HG03196 (cell line): ENCODE measurements around the gene PLSCR4.

Source experiments
- ATAC-seq: cut with Tn5 transposase; IDR thresholded peaks from one replicate; pipeline ENCODE4 v1.9.1; 2021; ENCODE audit not compliant: unreplicated experiment

Gene PLSCR4

GRCh38 chr3:146196789-146197188 is 54.1 kb downstream of the PLSCR4 start:
- no peak for ATAC-seq

GRCh38 chr3:146195605-146196004 is 55.3 kb downstream of the PLSCR4 start:
- no peak for ATAC-seq

GRCh38 chr3:146195030-146195429 is 55.9 kb downstream of the PLSCR4 start:
- ATAC-seq, result no peak

GRCh38 chr3:146191051-146191450 is 59.9 kb downstream of the PLSCR4 start:
- ATAC-seq, result no peak

GRCh38 chr3:146189519-146190173 is 61.3 kb downstream of the PLSCR4 start:
- peak; percentile 94 for ATAC-seq

- ATAC-seq, result no peak
These were observed 63.5 kb downstream of the PLSCR4 start for GRCh38 chr3:146187334-146187950.

- ATAC-seq, result no peak
These were observed 66.5 kb downstream of the PLSCR4 start for GRCh38 chr3:146184241-146185015.

GRCh38 chr3:146181216-146181615 is 69.7 kb downstream of the PLSCR4 start:
- ATAC-seq, result no peak

- no peak for ATAC-seq
These were observed 70.5 kb downstream of the PLSCR4 start for GRCh38 chr3:146180376-146180775.

GRCh38 chr3:146178006-146178689 is 72.8 kb downstream of the PLSCR4 start:
- no peak for ATAC-seq

GRCh38 chr3:146177519-146177918 is 73.4 kb downstream of the PLSCR4 start:
- ATAC-seq, result no peak

- no peak for ATAC-seq
These were observed 73.8 kb downstream of the PLSCR4 start for GRCh38 chr3:146177072-146177471.

- no peak for ATAC-seq
These were observed 78.3 kb downstream of the PLSCR4 start for GRCh38 chr3:146172586-146172985.

- ATAC-seq, result no peak
These were observed 80.3 kb downstream of the PLSCR4 start for GRCh38 chr3:146170591-146170990.

GRCh38 chr3:146169891-146170290 is 81.0 kb downstream of the PLSCR4 start:
- no peak for ATAC-seq

- no peak for ATAC-seq
These were observed 84.1 kb downstream of the PLSCR4 start for GRCh38 chr3:146166826-146167225.

GRCh38 chr3:146166415-146166821 is 84.5 kb downstream of the PLSCR4 start:
- no peak for ATAC-seq

- ATAC-seq, result no peak
These were observed 85.0 kb downstream of the PLSCR4 start for GRCh38 chr3:146165877-146166276.

- ATAC-seq, result no peak
These were observed 85.7 kb downstream of the PLSCR4 start for GRCh38 chr3:146164971-146165769.

- ATAC-seq, result no peak
These were observed 86.4 kb downstream of the PLSCR4 start for GRCh38 chr3:146164506-146164905.

GRCh38 chr3:146164071-146164470 is 86.8 kb downstream of the PLSCR4 start:
- ATAC-seq, result no peak
